H9 (cell line): ENCODE data around the gene SLC22A2. TPM values are rescaled to one million over a fixed set of nuclear protein-coding genes. Genes with fewer than 3 reads are reported as not detected.

Experiments used
- DNase-seq: peaks from one replicate; pipeline ENCODE4 v3.0.0-alpha.2; 2017
- H2AFZ ChIP-seq: one replicate; pipeline ENCODE4 v1.6.1; 2013; ENCODE audit warnings: mild to moderate bottlenecking, low read length, control low read depth, moderate library complexity
- H2AK5ac ChIP-seq: 2 replicates; pipeline ENCODE4 v1.6.1; 2013; ENCODE audit warnings: low read length, control low read depth, mixed read lengths; ENCODE audit not compliant: insufficient read length
- H2BK120ac ChIP-seq: one replicate; pipeline ENCODE4 v1.6.1; 2013; ENCODE audit warnings: low read depth, mild to moderate bottlenecking, low read length, control low read depth, inconsistent platforms; ENCODE audit not compliant: poor library complexity, severe bottlenecking
- H2BK12ac ChIP-seq: 2 replicates; pipeline ENCODE4 v1.6.1; 2013; ENCODE audit warnings: low read length, control low read depth, mixed read lengths, low read depth; ENCODE audit not compliant: insufficient read length
- H2BK15ac ChIP-seq: 2 replicates; pipeline ENCODE4 v1.6.1; 2013; ENCODE audit warnings: low read depth, low read length, control low read depth
- H2BK20ac ChIP-seq: one replicate; pipeline ENCODE4 v1.6.1; 2013; ENCODE audit warnings: low read depth, mild to moderate bottlenecking, low read length, control low read depth, inconsistent platforms; ENCODE audit not compliant: poor library complexity, severe bottlenecking
- H2BK5ac ChIP-seq: 2 replicates; pipeline ENCODE4 v1.6.1; 2013; ENCODE audit warnings: low read length, control low read depth, mixed read lengths; ENCODE audit not compliant: insufficient read length
- H3K14ac ChIP-seq: 2 replicates; pipeline ENCODE4 v1.6.1; 2013; ENCODE audit warnings: low read length, control low read depth; ENCODE audit not compliant: insufficient read depth
- H3K18ac ChIP-seq: 2 replicates; pipeline ENCODE4 v1.6.1; 2013; ENCODE audit warnings: low read depth, mild to moderate bottlenecking, mixed read lengths, low read length, control low read depth; ENCODE audit not compliant: insufficient read length
- H3K23ac ChIP-seq: 2 replicates; pipeline ENCODE4 v1.6.1; 2013; ENCODE audit warnings: low read length, control low read depth, mixed read lengths, low read depth; ENCODE audit not compliant: insufficient read length
- H3K23me2 ChIP-seq: 2 replicates; pipeline ENCODE4 v1.6.1; 2013; ENCODE audit warnings: low read depth, mild to moderate bottlenecking, mixed read lengths, low read length, control low read depth; ENCODE audit not compliant: insufficient read length, poor library complexity, severe bottlenecking
- H3K27ac ChIP-seq: 2 replicates; pipeline ENCODE4 v1.5.1; 2013; ENCODE audit warnings: low read length, control low read depth, mixed read lengths, low read depth; ENCODE audit not compliant: insufficient read length
- H3K27me3 ChIP-seq: 2 replicates; pipeline ENCODE4 v1.6.1; 2013; ENCODE audit warnings: low read length, control low read depth, inconsistent platforms; ENCODE audit not compliant: insufficient read depth
- H3K4ac ChIP-seq: 2 replicates; pipeline ENCODE4 v1.6.1; 2013; ENCODE audit warnings: low read depth, mild to moderate bottlenecking, control low read depth, inconsistent platforms, low read length, moderate library complexity
- H3K4me1 ChIP-seq: 2 replicates; pipeline ENCODE4 v1.6.1; 2013; ENCODE audit warnings: low read length, control low read depth, inconsistent platforms; ENCODE audit not compliant: insufficient read depth
- H3K4me2 ChIP-seq: 2 replicates; pipeline ENCODE4 v1.6.1; 2013; ENCODE audit warnings: low read length, control low read depth, mixed read lengths; ENCODE audit not compliant: insufficient read length, insufficient read depth
- H3K56ac ChIP-seq: 2 replicates; pipeline ENCODE4 v1.6.1; 2013; ENCODE audit warnings: low read depth, mild to moderate bottlenecking, mixed read lengths, low read length, control low read depth; ENCODE audit not compliant: insufficient read length
- H3K79me1 ChIP-seq: 2 replicates; pipeline ENCODE4 v1.6.1; 2013; ENCODE audit warnings: low read depth, mild to moderate bottlenecking, moderate library complexity, low read length, control low read depth, inconsistent platforms; ENCODE audit not compliant: insufficient read depth, poor library complexity, severe bottlenecking
- H3K79me2 ChIP-seq: 2 replicates; pipeline ENCODE4 v1.6.1; 2013; ENCODE audit warnings: low read length, control low read depth, inconsistent platforms; ENCODE audit not compliant: insufficient read depth
- H3K9ac ChIP-seq: 2 replicates; pipeline ENCODE4 v1.6.1; 2013; ENCODE audit warnings: low read length, control low read depth, mixed read lengths; ENCODE audit not compliant: insufficient read length; ENCODE audit errors: extremely low read depth
- H3K9me3 ChIP-seq: one replicate; pipeline ENCODE4 v1.6.1; 2013; ENCODE audit warnings: low read depth, low read length, inconsistent platforms; ENCODE audit not compliant: control insufficient read depth
- H3T11ph ChIP-seq: one replicate; pipeline ENCODE4 v1.6.1; 2013; ENCODE audit warnings: mild to moderate bottlenecking, low read length, control low read depth, inconsistent platforms
- H4K20me1 ChIP-seq: one replicate; pipeline ENCODE4 v1.6.1; 2013; ENCODE audit not compliant: control insufficient read depth, insufficient read length, insufficient read depth
- H4K5ac ChIP-seq: 2 replicates; pipeline ENCODE4 v1.6.1; 2013; ENCODE audit warnings: low read depth, mild to moderate bottlenecking, mixed read lengths, low read length, control low read depth; ENCODE audit not compliant: insufficient read length
- H4K8ac ChIP-seq: replicated peaks from 2 replicates; pipeline ENCODE4 v1.6.1; 2013; ENCODE audit warnings: low read length, control low read depth, mixed read lengths, low read depth; ENCODE audit not compliant: insufficient read length
- H4K91ac ChIP-seq: 2 replicates; pipeline ENCODE4 v1.6.1; 2013; ENCODE audit warnings: low read depth, mild to moderate bottlenecking, moderate library complexity, mixed read lengths, low read length, control low read depth; ENCODE audit not compliant: insufficient read length
- H3K27ac Mint-ChIP-seq, 3 experiments: 2 replicates in 2 of 3; 3 replicates in 1 of 3; pipeline ENCODE4 v1.8.0; 2020 to 2021; ENCODE audit warnings: mixed read lengths in 3 of 3, mild to moderate bottlenecking in 1 of 3, moderate library complexity in 1 of 3
- H3K27me3 Mint-ChIP-seq: 2 replicates; pipeline ENCODE4 v1.8.0; 2021; ENCODE audit warnings: low read depth, mild to moderate bottlenecking, moderate library complexity, mixed read lengths
- H3K36me3 Mint-ChIP-seq, 3 experiments: 2 replicates in 2 of 3; 3 replicates in 1 of 3; pipeline ENCODE4 v1.8.0; 2020 to 2021; ENCODE audit warnings: low read depth in 3 of 3, mixed read lengths in 3 of 3; ENCODE audit not compliant: insufficient read depth in 1 of 3
- H3K4me1 Mint-ChIP-seq, 2 experiments: 2 replicates each; pipeline ENCODE4 v1.8.0; 2020; ENCODE audit warnings: mixed read lengths in 2 of 2
- H3K4me3 Mint-ChIP-seq, 2 experiments: 2 replicates in 1 of 2; 3 replicates in 1 of 2; pipeline ENCODE4 v1.8.0; 2020 to 2021; ENCODE audit warnings: mild to moderate bottlenecking in 2 of 2, mixed read lengths in 2 of 2, moderate library complexity in 1 of 2
- H3K9me3 Mint-ChIP-seq, 2 experiments: 2 replicates in 1 of 2; 3 replicates in 1 of 2; pipeline ENCODE4 v1.8.0; 2020; ENCODE audit warnings: mild to moderate bottlenecking in 2 of 2, mixed read lengths in 2 of 2, moderate library complexity in 1 of 2
- CTCF ChIP-seq: fragments of 200-600 bp; sonication (generic); conservative IDR thresholded peaks from 3 replicates; pipeline ENCODE4 v1.8.0; 2021; ENCODE audit warnings: antibody characterized with exemption, mild to moderate bottlenecking
- WGBS: extraction: QIAGEN DNeasy Blood & Tissue Kit; methylation state at CpG from one replicate; pipeline ENCODE4 v1.1.7; 2013; ENCODE audit warnings: missing lambda C conversion rate, low lambda C conversion rate, mixed read lengths; ENCODE audit not compliant: insufficient read length; ENCODE audit errors: extremely low coverage; 5-methylcytosine and 5-hydroxymethylcytosine counted together
- total RNA-seq: library from RNA; stranded (reverse); gene quantifications from 2 replicates; pipeline ENCODE4 v1.2.1, GENCODE V29; 2021

SLC22A2 gene
- total RNA-seq, 1 experiment from 2014 or later: 1.0 TPM

DNA sequence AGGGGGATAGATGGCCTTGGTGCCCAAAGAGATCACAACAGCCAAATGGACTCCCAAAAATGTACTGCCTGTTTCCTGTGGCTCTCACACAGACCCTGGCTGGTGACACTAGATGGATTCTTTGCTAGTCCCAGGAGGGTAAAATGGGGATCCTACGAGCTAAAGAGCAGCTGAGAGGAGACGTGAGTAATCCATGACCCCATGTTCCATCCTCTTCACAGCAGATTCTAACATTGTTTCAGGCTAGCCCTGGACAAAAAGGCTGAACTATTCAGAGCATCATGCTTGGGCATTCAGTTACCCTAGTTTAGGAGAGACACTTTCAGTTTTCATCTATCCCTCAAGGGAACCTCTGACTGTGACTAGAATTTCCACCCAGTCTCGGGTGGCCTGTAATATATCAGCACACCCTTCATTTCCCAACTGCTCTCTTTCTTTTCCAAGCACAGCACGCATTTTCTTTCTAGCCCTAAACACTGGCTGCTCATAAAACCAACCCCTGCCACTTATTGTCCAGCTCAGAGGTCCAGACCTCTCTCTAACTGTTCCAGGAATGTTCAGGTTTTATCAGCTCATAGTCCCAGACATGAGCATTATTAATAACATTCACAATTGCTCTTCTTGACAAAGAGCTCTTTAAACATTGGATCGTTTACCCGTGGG is 88.5 kb downstream of the SLC22A2 start:
- no peak overlapping the region for H3K9ac ChIP-seq
- no peak overlapping the region for H2BK120ac ChIP-seq
- no peak overlapping the region for H3T11ph ChIP-seq
- H3K23ac ChIP-seq: no peak overlapping the region
- H3K4ac ChIP-seq: no peak overlapping the region
- Mint-ChIP-seq H3K27ac (no peak overlapping the region), H3K4me1 (peaks cover 10 to 15% of the 10 kb centered on the region in 2 experiments), H3K9me3 (peaks cover 2 to 5% of the 10 kb centered on the region in 2 experiments; a peak in 4 of 5 replicates), H3K36me3 (peaks cover 0 to 2% (median 0%) of the 10 kb centered on the region in 3 experiments; a peak in 2 of 7 replicates), H3K27me3 (peaks cover 2% of the 10 kb centered on the region; the same call in 1 of the 2 replicates), H3K4me3 (no peak overlapping the region)
- H3K79me1 ChIP-seq: no peaks in the 10 kb centered on the region
- no peak overlapping the region for H2BK12ac ChIP-seq
- H3K18ac ChIP-seq: no peak overlapping the region
- no peaks in the 10 kb centered on the region for H3K79me2 ChIP-seq
- H3K27ac ChIP-seq: no peak overlapping the region
- no peaks in the 10 kb centered on the region for H4K20me1 ChIP-seq
- no peaks in the 10 kb centered on the region for H3K27me3 ChIP-seq
- no peak overlapping the region for H2BK20ac ChIP-seq
- WGBS: no CpG with 5 or more reads among the region's 6 CpGs
- no peak for DNase-seq
- H3K56ac ChIP-seq: no peak overlapping the region
- no peak overlapping the region for H3K4me2 ChIP-seq
- H2AK5ac ChIP-seq: no peak overlapping the region
- TF ChIP-seq CTCF: no peak
- no peaks in the 10 kb centered on the region for H3K23me2 ChIP-seq
- H2BK5ac ChIP-seq: no peak overlapping the region
- H3K9me3 ChIP-seq: no peaks in the 10 kb centered on the region
- H3K4me1 ChIP-seq: peaks cover 3% of the 10 kb centered on the region; the same call in 1 of the 2 replicates
- H4K8ac ChIP-seq: no peak overlapping the region
- no peak overlapping the region for H4K91ac ChIP-seq
- no peak overlapping the region for H2AFZ ChIP-seq
- H2BK15ac ChIP-seq: no peak overlapping the region
- H4K5ac ChIP-seq: no peak overlapping the region
- H3K14ac ChIP-seq: no peak overlapping the region
